ENCODE data around the gene REM1.
"Not testable (repeated sequence)": the region's sequence is repeated elsewhere in the genome, so short reads cannot be mapped to it uniquely, and the experiment has no call there.

Gene REM1

GRCh38 chr20:31485450-31486339 is 10.6 kb downstream of the REM1 start:
- DNase-seq: no peak

GRCh38 chr20:31488115-31488514 is 13.0 kb downstream of the REM1 start:
- DNase-seq: no peak

GRCh38 chr20:31489152-31489551 is 14.1 kb downstream of the REM1 start:
- no peak for DNase-seq

GRCh38 chr20:31490752-31491151 is 15.7 kb downstream of the REM1 start:
- no peak for DNase-seq

GRCh38 chr20:31494131-31494530 is 19.0 kb downstream of the REM1 start:
- no peak for DNase-seq

- DNase-seq: no peak
Measured at GRCh38 chr20:31496761-31497295, 21.7 kb downstream of the REM1 start.

- DNase-seq: no peak
Measured at GRCh38 chr20:31497838-31498540, 22.9 kb downstream of the REM1 start.

GRCh38 chr20:31500527-31500926 is 25.4 kb downstream of the REM1 start:
- DNase-seq: no peak

- peak; percentile 75 for DNase-seq
Measured at GRCh38 chr20:31502884-31503673, 28.0 kb downstream of the REM1 start.

- no peak for DNase-seq
Measured at GRCh38 chr20:31505903-31506302, 30.8 kb downstream of the REM1 start.

GRCh38 chr20:31508517-31509244 is 33.6 kb downstream of the REM1 start:
- DNase-seq: no peak

GRCh38 chr20:31514154-31515071 is 39.3 kb downstream of the REM1 start, which contains the start of gene HM13:
TSS of gene HM13 (plus strand) at chr20:31514442. CDS start at chr20:31514552, 110 bp downstream.
- peak; percentile 87 for DNase-seq

- no peak for DNase-seq
Measured at GRCh38 chr20:31515072-31515774, 40.1 kb downstream of the REM1 start.

- DNase-seq: no peak
Measured at GRCh38 chr20:31515775-31516107, 40.7 kb downstream of the REM1 start.

- DNase-seq: no peak
Measured at GRCh38 chr20:31516166-31516565, 41.1 kb downstream of the REM1 start.

GRCh38 chr20:31516651-31517050 is 41.6 kb downstream of the REM1 start:
- DNase-seq: no peak

- DNase-seq: no peak
Measured at GRCh38 chr20:31517373-31517772, 42.3 kb downstream of the REM1 start.

GRCh38 chr20:31521267-31521666 is 46.2 kb downstream of the REM1 start:
- DNase-seq: not testable (repeated sequence)

- DNase-seq: no peak
Measured at GRCh38 chr20:31522731-31523130, 47.6 kb downstream of the REM1 start.
